IMR-90 (cell line): ENCODE data around the gene DCTD. TPM values are rescaled to one million over a fixed set of nuclear protein-coding genes. Genes with fewer than 3 reads are reported as not detected.

Source experiments
- ATAC-seq: fragments of 200-7000 bp; cut with Tn5 transposase; 2 replicates; pipeline ENCODE4 v1.9.1; 2020; ENCODE audit warnings: low read depth, mild to moderate bottlenecking, moderate library complexity
- BruUV-seq: library from RNA; stranded (reverse); fragments of 400-500 nt; replicated peaks from 2 replicates; lab custom pipeline; 2021; lab: Mats Ljungman, UMichigan
- CTCF ChIA-PET: fragments of 300-600 bp; formaldehyde crosslinking; extraction: SDS; loops from one replicate; lab custom pipeline; 2021; ENCODE audit warnings: antibody characterized with exemption; lab: Yijun Ruan, JAX
- POLR2A ChIA-PET: fragments of 300-600 bp; sonication (Branson Sonifier 250); formaldehyde crosslinking; loops from one replicate; lab custom pipeline; 2022; ENCODE audit warnings: antibody characterized with exemption; ENCODE audit not compliant: unreplicated experiment; lab: Charles Lee
- DNase-seq: peaks from one replicate; pipeline ENCODE4 v3.0.0; 2013
- H2AFZ ChIP-seq: replicated peaks from 2 replicates; pipeline ENCODE3; 2013; ENCODE audit warnings: low read length, mild to moderate bottlenecking; ENCODE audit not compliant: poor library complexity
- H2AK5ac ChIP-seq: 2 replicates; pipeline ENCODE4 v1.6.1; 2013; ENCODE audit warnings: low read depth, low read length, inconsistent platforms
- H2AK9ac ChIP-seq: replicated peaks from 2 replicates; pipeline ENCODE3; 2013; ENCODE audit warnings: mild to moderate bottlenecking, low read depth, low read length, moderate library complexity; ENCODE audit not compliant: poor library complexity
- H2BK120ac ChIP-seq: 2 replicates; pipeline ENCODE4 v1.6.1; 2013; ENCODE audit warnings: low read depth, low read length, inconsistent platforms
- H2BK15ac ChIP-seq: 3 replicates; pipeline ENCODE4 v1.6.1; 2013; ENCODE audit warnings: low read depth, low read length, inconsistent platforms
- H2BK20ac ChIP-seq: 2 replicates; pipeline ENCODE4 v1.6.1; 2013; ENCODE audit warnings: low read depth, mild to moderate bottlenecking, inconsistent platforms, low read length, moderate library complexity
- H2BK5ac ChIP-seq: 2 replicates; pipeline ENCODE4 v1.6.1; 2013; ENCODE audit warnings: mild to moderate bottlenecking, low read depth, low read length, inconsistent platforms; ENCODE audit not compliant: poor library complexity, severe bottlenecking
- H3K14ac ChIP-seq: replicated peaks from 2 replicates; pipeline ENCODE4 v1.6.1; 2013; ENCODE audit warnings: low read depth, low read length, inconsistent platforms
- H3K18ac ChIP-seq: 2 replicates; pipeline ENCODE4 v1.6.1; 2013; ENCODE audit warnings: low read depth, low read length, control low read depth
- H3K23ac ChIP-seq: 2 replicates; pipeline ENCODE4 v1.6.1; 2013; ENCODE audit warnings: low read depth, low read length, inconsistent platforms
- H3K27ac ChIP-seq: 2 replicates; pipeline ENCODE4 v1.5.1; 2013; ENCODE audit warnings: mild to moderate bottlenecking, control low read depth, low read length; ENCODE audit not compliant: insufficient read depth
- H3K27me3 ChIP-seq: 2 replicates; pipeline ENCODE4 v1.6.1; 2013; ENCODE audit warnings: low read length; ENCODE audit not compliant: control insufficient read depth, insufficient read depth
- H3K36me3 ChIP-seq: 2 replicates; pipeline ENCODE4 v1.6.1; 2013; ENCODE audit warnings: low read length, mixed read lengths; ENCODE audit not compliant: control insufficient read depth, insufficient read depth
- H3K4ac ChIP-seq: 2 replicates; pipeline ENCODE4 v1.6.1; 2013; ENCODE audit warnings: low read depth, low read length, inconsistent platforms
- H3K4me1 ChIP-seq: 2 replicates; pipeline ENCODE4 v1.6.1; 2013; ENCODE audit warnings: low read length, mixed read lengths; ENCODE audit not compliant: control insufficient read depth, insufficient read depth
- H3K4me2 ChIP-seq: 2 replicates; pipeline ENCODE4 v1.6.1; 2013; ENCODE audit warnings: low read depth, mild to moderate bottlenecking, control low read depth, low read length, moderate library complexity
- H3K4me3 ChIP-seq: 2 replicates; pipeline ENCODE4 v1.5.1; 2013; ENCODE audit warnings: low read depth, mild to moderate bottlenecking, control low read depth, low read length, moderate library complexity; ENCODE audit not compliant: insufficient read depth
- H3K56ac ChIP-seq: 2 replicates; pipeline ENCODE4 v1.6.1; 2013; ENCODE audit warnings: low read length, inconsistent platforms; ENCODE audit not compliant: insufficient read depth; ENCODE audit errors: extremely low read depth
- H3K79me1 ChIP-seq, 2 experiments: 2 replicates each; pipeline ENCODE4 v1.6.1; 2013; ENCODE audit warnings: low read length in 2 of 2, inconsistent platforms in 1 of 2, low read depth in 1 of 2
- H3K9ac ChIP-seq: 2 replicates; pipeline ENCODE4 v1.6.1; 2013; ENCODE audit warnings: low read depth, low read length, control low read depth
- H3K9me1 ChIP-seq: 2 replicates; pipeline ENCODE4 v1.6.1; 2013; ENCODE audit warnings: low read length, inconsistent platforms; ENCODE audit not compliant: insufficient read depth
- H3K9me3 ChIP-seq: 2 replicates; pipeline ENCODE4 v1.6.1; 2013; ENCODE audit warnings: low read length; ENCODE audit not compliant: control insufficient read depth, insufficient read depth
- H4K20me1 ChIP-seq: 2 replicates; pipeline ENCODE4 v1.6.1; 2013; ENCODE audit warnings: low read length, inconsistent platforms; ENCODE audit not compliant: insufficient read depth
- H4K5ac ChIP-seq: 2 replicates; pipeline ENCODE4 v1.6.1; 2013; ENCODE audit warnings: mild to moderate bottlenecking, low read depth, low read length, control low read depth
- H4K8ac ChIP-seq, 2 experiments: 2 replicates each; pipeline ENCODE4 v1.6.1; 2013; ENCODE audit warnings: low read depth in 2 of 2, low read length in 2 of 2, control low read depth in 1 of 2, inconsistent platforms in 1 of 2
- H4K91ac ChIP-seq: 2 replicates; pipeline ENCODE4 v1.6.1; 2013; ENCODE audit warnings: low read depth, low read length, inconsistent platforms; ENCODE audit not compliant: insufficient read depth
- BHLHE40 ChIP-seq: fragments of 150-350 bp; IDR thresholded peaks from 2 replicates; pipeline ENCODE4 v1.6.1; 2016; ENCODE audit warnings: mild to moderate bottlenecking, low read depth, low read length
- CEBPB ChIP-seq: IDR thresholded peaks from 2 replicates; pipeline ENCODE4 v1.6.1; 2012; ENCODE audit warnings: low read depth, low read length, improper control_type of control experiment
- CHD1 ChIP-seq: IDR thresholded peaks from 2 replicates; pipeline ENCODE4 v1.6.1; 2012; ENCODE audit warnings: low read depth, low read length, improper control_type of control experiment
- CTCF ChIP-seq: conservative IDR thresholded peaks from 2 replicates; pipeline ENCODE4 v1.5.1; 2012; ENCODE audit warnings: mild to moderate bottlenecking, low read depth, low read length, improper control_type of control experiment
- ELK1 ChIP-seq: fragments of 150-350 bp; IDR thresholded peaks from 2 replicates; pipeline ENCODE4 v1.6.1; 2016; ENCODE audit warnings: low read depth, mild to moderate bottlenecking, low read length, moderate library complexity, borderline replicate concordance
- FOS ChIP-seq: fragments of 150-350 bp; IDR thresholded peaks from 2 replicates; pipeline ENCODE4 v1.6.1; 2016; ENCODE audit warnings: low read depth, low read length
- MAZ ChIP-seq: IDR thresholded peaks from 2 replicates; pipeline ENCODE4 v1.6.1; 2012; ENCODE audit warnings: low read depth, mild to moderate bottlenecking, low read length, improper control_type of control experiment, moderate library complexity, borderline replicate concordance
- MXI1 ChIP-seq: IDR thresholded peaks from 2 replicates; pipeline ENCODE4 v1.6.1; 2012; ENCODE audit warnings: low read depth, mild to moderate bottlenecking, low read length, moderate library complexity, borderline replicate concordance
- POLR2A ChIP-seq: IDR thresholded peaks from 2 replicates; pipeline ENCODE4 v1.6.1; 2012; ENCODE audit warnings: mild to moderate bottlenecking, low read depth, low read length
- RCOR1 ChIP-seq: IDR thresholded peaks from 2 replicates; pipeline ENCODE4 v1.6.1; 2012; ENCODE audit warnings: mild to moderate bottlenecking, low read length, improper control_type of control experiment; ENCODE audit not compliant: insufficient replicate concordance
- RFX5 ChIP-seq: IDR thresholded peaks from 2 replicates; pipeline ENCODE4 v1.8.0; 2012; ENCODE audit warnings: low read depth, mild to moderate bottlenecking, low read length, moderate library complexity
- SMC3 ChIP-seq: fragments of 150-350 bp; IDR thresholded peaks from 2 replicates; pipeline ENCODE4 v1.6.1; 2016; ENCODE audit warnings: low read depth, mild to moderate bottlenecking, antibody characterized with exemption, low read length, moderate library complexity
- USF2 ChIP-seq: fragments of 150-350 bp; IDR thresholded peaks from 2 replicates; pipeline ENCODE4 v1.6.1; 2017; ENCODE audit warnings: mild to moderate bottlenecking, antibody characterized with exemption, low read length, low read depth
- WGBS, 2 experiments: methylation state at CpG; one replicate each; pipeline versions ENCODE4 v1.1.5 to v1.1.7; 2013; ENCODE audit warnings: missing lambda C conversion rate in 2 of 2; ENCODE audit not compliant: insufficient read length in 1 of 2; ENCODE audit errors: extremely low coverage in 2 of 2; 5-methylcytosine and 5-hydroxymethylcytosine counted together
- dilution Hi-C: fragments of 300-500 bp; cut with HindIII; formaldehyde crosslinking; loops from one replicate; pipeline ENCODE4 v1.14.3; 2018; ENCODE audit warnings: low sequenced_read_pairs; ENCODE audit not compliant: unreplicated experiment
- in situ Hi-C: fragments of 300-500 bp; cut with MboI; formaldehyde crosslinking; loops from 3 replicates; pipeline ENCODE4 v1.14.3; 2019; ENCODE audit warnings: low sequenced_read_pairs, inconsistent platforms, mixed read lengths
- intact Hi-C: fragments of 100-400 bp; cut with micrococcal nuclease; formaldehyde crosslinking; loops from 2 replicates; pipeline ENCODE4 v1.10.0; 2022
- polyA plus RNA-seq, 3 experiments: library from polyadenylated mRNA; depleted of rRNA; stranded (reverse); fragments of >200 nt; gene quantifications; 2 replicates each; pipeline ENCODE4 v1.2.3, GENCODE V29; 2012; ENCODE audit warnings: low replicate concordance in 1 of 3
- total RNA-seq: library from RNA; depleted of rRNA; stranded (reverse); fragments of >200 nt; gene quantifications from 2 replicates; pipeline ENCODE4 v1.2.3, GENCODE V29; 2012

Gene DCTD
- total and polyA plus RNA-seq, 2 of the 4 experiments (the other 2 are of a cell fraction): 90.3 to 127 TPM

GRCh38 chr4:182918044-182918607, 940 bp upstream of the DCTD start:
- POLR2A ChIA-PET: no interaction called here

More at GRCh38 chr4:182918044-182918607, 940 bp upstream of the DCTD start:
- Histone ChIP-seq H4K5ac (peak overlapping the region; percentile 91), H2BK5ac (peak overlapping the region; percentile 91), H2BK15ac (no peak overlapping the region; the same call in 2 of the 3 replicates), H3K18ac (peak overlapping the region; percentile 84), H3K4me3 (peak overlapping the region; percentile 65), H3K9me1 (peaks cover 28% of the 10 kb centered on the region), H3K79me1 (peaks cover 28 to 43% of the 10 kb centered on the region in 2 experiments), H4K8ac (peak overlapping the region; percentile 82 to 90; a peak in 3 of 4 replicates), H3K9me3 (no peaks in the 10 kb centered on the region), H3K4me1 (peaks cover 16% of the 10 kb centered on the region), H3K9ac (peak overlapping the region; percentile 91), H2AFZ (peak overlapping the region; percentile 97), H2BK20ac (no peak overlapping the region), H2AK5ac (peak overlapping the region; percentile 62), H3K36me3 (peaks cover 16% of the 10 kb centered on the region), H3K27me3 (no peaks in the 10 kb centered on the region), H3K27ac (peak overlapping the region; percentile 97), H3K4ac (peak overlapping the region; percentile 83), H2BK120ac (peak overlapping the region; percentile 47; the same call in 1 of the 2 replicates), H2AK9ac (peak overlapping the region; percentile 87), H3K56ac (peak overlapping the region; percentile 80), H3K14ac (peak overlapping the region; percentile 49), H3K4me2 (peak overlapping the region; percentile 94), H3K23ac (peak overlapping the region; percentile 83), H4K91ac (peak overlapping the region; percentile 46; the same call in 1 of the 2 replicates), H4K20me1 (no peaks in the 10 kb centered on the region)
- DNase-seq: no peak
- 13% methylated on average over 1 of the region's 12 CpGs; no CpG with 5 or more reads in 1 of the 2 experiments for WGBS, 2 experiments
- intact Hi-C loops: no loop called here
- TF ChIP-seq CEBPB (no peak), FOS (no peak), SMC3 (no peak), ELK1 (no peak), RFX5 (no peak), MAZ (no peak), CHD1 (no peak), POLR2A (no peak), BHLHE40 (no peak), MXI1 (no peak), RCOR1 (no peak), USF2 (no peak), CTCF (no peak)
- CTCF ChIA-PET: interaction anchor here (0.6 to 0.7 kb wide), 3 partner anchors 11 to 575 kb away, joined by 3 read pairs; no protein-coding TSS in a partner anchor
- dilution Hi-C loops: loop anchor here (25.0 kb wide), 1 partner anchor 344 kb away; no protein-coding TSS in a partner anchor
- in situ Hi-C loops: no loop called here
- no TSS peak for BruUV-seq
- no peak for ATAC-seq
